Common myeloid progenitor, CD34-positive (primary cell): ENCODE measurements around the gene CCBE1.

Experiments
- CTCF ChIA-PET: fragments of 350-600 bp; sonication (Branson Sonifier 250); formaldehyde crosslinking; loops from one replicate; lab custom pipeline; 2021; ENCODE audit warnings: antibody characterized with exemption; lab: Charles Lee
- POLR2A ChIA-PET: fragments of 350-600 bp; sonication (Branson Sonifier 250); formaldehyde crosslinking; loops from one replicate; lab custom pipeline; 2021; ENCODE audit warnings: antibody characterized with exemption; lab: Charles Lee
- DNase-seq, 3 donors: peaks; one replicate each; pipeline versions ENCODE4 v3.0.0 to v3.0.0-alpha.2; 2013
- H3K27ac ChIP-seq, 2 experiments: 1 replicate in 1 of 2; 2 replicates in 1 of 2; pipeline ENCODE4 v1.7.0; 2013; ENCODE audit warnings: inconsistent platforms in 2 of 2, low read length in 2 of 2, mild to moderate bottlenecking in 2 of 2, low read depth in 1 of 2, moderate library complexity in 1 of 2; ENCODE audit not compliant: severe bottlenecking in 2 of 2, insufficient read depth in 1 of 2, poor library complexity in 1 of 2
- H3K27me3 ChIP-seq, 5 experiments: replicated peaks in 2 of 5; 1 replicate in 3 of 5; 2 replicates in 2 of 5; pipeline versions ENCODE4 v1.6.1 to v1.7.0; 2013; ENCODE audit warnings: low read length in 4 of 5, mild to moderate bottlenecking in 2 of 5, moderate library complexity in 2 of 5, inconsistent platforms in 1 of 5; ENCODE audit not compliant: insufficient read depth in 5 of 5, control insufficient read depth in 4 of 5
- H3K36me3 ChIP-seq, 4 experiments: 1 replicate in 2 of 4; 2 replicates in 2 of 4; pipeline versions ENCODE4 v1.6.1 to v1.7.0; 2013; ENCODE audit warnings: low read length in 3 of 4, control low read depth in 1 of 4, mild to moderate bottlenecking in 1 of 4; ENCODE audit not compliant: control insufficient read depth in 4 of 4, insufficient read depth in 4 of 4
- H3K4me1 ChIP-seq, 4 experiments: 1 replicate in 3 of 4; 2 replicates in 1 of 4; pipeline versions ENCODE4 v1.6.1 to v1.7.1; 2013; ENCODE audit warnings: low read length in 3 of 4, mild to moderate bottlenecking in 3 of 4, control low read depth in 1 of 4, inconsistent platforms in 1 of 4, moderate library complexity in 1 of 4; ENCODE audit not compliant: control insufficient read depth in 4 of 4, insufficient read depth in 4 of 4; ENCODE audit errors: control extremely low read depth in 1 of 4
- H3K4me3 ChIP-seq, 7 experiments: 1 replicate in 4 of 7; 2 replicates in 3 of 7; pipeline versions ENCODE4 v1.5.1 to v1.7.0; 2013; ENCODE audit warnings: mild to moderate bottlenecking in 7 of 7, low read length in 6 of 7, moderate library complexity in 6 of 7, inconsistent platforms in 2 of 7, low read depth in 2 of 7, control low read depth in 1 of 7; ENCODE audit not compliant: insufficient read depth in 4 of 7, control insufficient read depth in 1 of 7; ENCODE audit errors: extremely low read depth in 1 of 7
- H3K9me3 ChIP-seq, 5 experiments: 1 replicate in 4 of 5; 2 replicates in 1 of 5; pipeline versions ENCODE4 v1.6.1 to v1.7.1; 2013; ENCODE audit warnings: low read length in 4 of 5, mild to moderate bottlenecking in 2 of 5, inconsistent platforms in 1 of 5, low read depth in 1 of 5, moderate library complexity in 1 of 5; ENCODE audit not compliant: control insufficient read depth in 4 of 5, insufficient read depth in 2 of 5; ENCODE audit errors: control extremely low read depth in 1 of 5
- WGBS: methylation state at CpG from one replicate; pipeline ENCODE4 v1.1.5; 2013; ENCODE audit not compliant: insufficient coverage; 5-methylcytosine and 5-hydroxymethylcytosine counted together

The CCBE1 gene

DNA sequence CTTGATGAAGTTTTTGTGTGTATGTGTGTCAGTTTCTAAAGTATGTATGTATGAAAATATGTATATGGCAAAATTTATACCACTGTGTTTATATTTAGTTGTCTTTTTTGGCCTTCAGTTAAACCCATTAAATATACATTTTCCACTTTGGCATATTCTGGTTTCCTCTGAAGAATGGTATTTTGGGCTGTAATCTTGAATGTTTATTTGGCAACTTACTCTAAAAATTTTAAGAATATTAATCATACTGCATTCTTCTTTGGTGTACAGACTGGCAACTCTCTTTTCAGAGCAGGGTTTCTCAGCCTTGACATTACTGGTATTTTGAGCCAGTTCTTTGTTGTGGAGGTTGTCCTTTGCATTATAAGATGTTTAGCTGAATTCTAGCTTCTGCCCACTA, 27.9 kb upstream of the CCBE1 start:
- peaks cover 0 to 1% (median 0%) of the 10 kb centered on the region in 5 experiments for H3K9me3 ChIP-seq
- DNase-seq: no peak
- no peaks in the 10 kb centered on the region for H3K36me3 ChIP-seq
- no peak overlapping the region for H3K4me3 ChIP-seq
- no peak overlapping the region for H3K27ac ChIP-seq
- POLR2A ChIA-PET: no interaction called here
- H3K4me1 ChIP-seq: no peaks in the 10 kb centered on the region
- CTCF ChIA-PET: no interaction called here
- H3K27me3 ChIP-seq: peaks cover 0 to 4% (median 0%) of the 10 kb centered on the region in 5 experiments

DNA sequence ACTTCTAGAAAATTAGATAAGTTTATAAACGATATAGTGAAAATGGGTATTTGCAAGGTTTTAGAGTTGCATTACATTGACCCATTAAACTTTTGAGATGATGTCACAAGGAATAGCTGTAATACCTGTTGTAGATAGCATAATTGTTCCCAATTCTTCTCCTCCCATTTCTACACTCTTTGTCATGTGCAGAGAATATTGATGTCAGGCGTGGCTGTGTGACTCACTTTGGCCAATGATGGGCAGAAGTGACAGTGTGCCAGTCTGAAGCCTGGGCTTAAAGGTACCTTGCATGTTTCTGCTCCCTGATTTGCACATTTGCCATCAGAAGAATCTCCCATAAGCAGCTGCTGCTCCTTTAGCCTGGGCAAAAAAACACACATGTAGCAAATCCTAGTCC, 26.9 kb upstream of the CCBE1 start:
- no peak overlapping the region for H3K4me3 ChIP-seq
- peaks cover 0 to 1% (median 0%) of the 10 kb centered on the region in 5 experiments for H3K9me3 ChIP-seq
- WGBS: 100% methylated on average over 1 of the region's 2 CpGs
- no peaks in the 10 kb centered on the region for H3K4me1 ChIP-seq
- ChIA-PET POLR2A (no interaction called here), CTCF (no interaction called here)
- peaks cover 0 to 5% (median 2%) of the 10 kb centered on the region in 5 experiments for H3K27me3 ChIP-seq
- no peak overlapping the region for H3K27ac ChIP-seq
- DNase-seq: no peak
- H3K36me3 ChIP-seq: no peaks in the 10 kb centered on the region

DNA sequence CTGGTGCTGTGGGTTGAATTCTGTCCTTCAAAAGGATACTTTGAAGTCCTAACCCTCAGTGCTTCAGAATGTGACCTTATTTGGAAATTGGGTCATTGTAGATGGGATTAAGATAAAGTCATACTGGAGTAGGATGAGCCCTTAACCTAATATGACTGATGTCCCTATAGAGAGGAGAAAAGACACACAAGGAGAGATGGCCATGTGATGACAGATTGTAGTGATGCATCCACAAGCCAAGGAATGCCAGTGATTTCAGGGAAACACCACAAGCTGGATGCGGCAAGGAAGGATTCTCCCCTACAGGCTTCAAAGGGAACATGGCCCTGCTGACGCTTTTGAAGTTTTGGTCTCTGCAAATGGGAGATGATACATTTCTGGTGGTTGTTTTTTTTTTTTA, 24.7 kb upstream of the CCBE1 start:
- no peaks in the 10 kb centered on the region for H3K36me3 ChIP-seq
- DNase-seq: no peak
- H3K4me1 ChIP-seq: no peaks in the 10 kb centered on the region
- WGBS: 92% methylated on average over 1 of the region's 2 CpGs
- H3K27ac ChIP-seq: no peak overlapping the region
- ChIA-PET CTCF (no interaction called here), POLR2A (no interaction called here)
- no peak overlapping the region for H3K4me3 ChIP-seq
- H3K9me3 ChIP-seq: peaks cover 0 to 1% (median 0%) of the 10 kb centered on the region in 5 experiments
- H3K27me3 ChIP-seq: peaks cover 0 to 16% (median 2%) of the 10 kb centered on the region in 5 experiments

DNA sequence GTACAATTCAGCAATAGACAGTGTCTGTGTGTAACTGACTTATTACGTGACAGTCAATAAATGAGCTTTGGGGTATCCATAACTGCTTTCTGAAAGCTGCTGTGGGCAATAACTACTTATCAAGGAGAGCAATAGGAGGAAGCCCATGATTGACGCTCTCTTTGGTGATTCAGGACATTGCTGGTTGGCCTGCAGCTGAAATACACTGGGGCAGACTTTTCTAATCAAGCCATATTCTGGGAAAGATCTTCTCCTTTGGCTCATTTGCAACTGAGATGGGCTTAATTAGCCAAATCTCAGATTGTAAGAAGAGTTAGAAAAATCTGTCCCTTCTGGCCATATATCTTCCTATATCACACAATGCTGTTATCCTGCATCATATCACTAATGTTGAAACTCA, 24.0 kb upstream of the CCBE1 start:
- H3K9me3 ChIP-seq: peaks cover 0 to 1% (median 0%) of the 10 kb centered on the region in 5 experiments
- ChIA-PET CTCF (no interaction called here), POLR2A (no interaction called here)
- H3K4me1 ChIP-seq: no peaks in the 10 kb centered on the region
- H3K4me3 ChIP-seq: no peak overlapping the region
- DNase-seq: no peak
- H3K27ac ChIP-seq: no peak overlapping the region
- H3K36me3 ChIP-seq: no peaks in the 10 kb centered on the region
- peaks cover 0 to 16% (median 2%) of the 10 kb centered on the region in 5 experiments for H3K27me3 ChIP-seq
- 100% methylated on average over 2 of the region's 2 CpGs for WGBS

DNA sequence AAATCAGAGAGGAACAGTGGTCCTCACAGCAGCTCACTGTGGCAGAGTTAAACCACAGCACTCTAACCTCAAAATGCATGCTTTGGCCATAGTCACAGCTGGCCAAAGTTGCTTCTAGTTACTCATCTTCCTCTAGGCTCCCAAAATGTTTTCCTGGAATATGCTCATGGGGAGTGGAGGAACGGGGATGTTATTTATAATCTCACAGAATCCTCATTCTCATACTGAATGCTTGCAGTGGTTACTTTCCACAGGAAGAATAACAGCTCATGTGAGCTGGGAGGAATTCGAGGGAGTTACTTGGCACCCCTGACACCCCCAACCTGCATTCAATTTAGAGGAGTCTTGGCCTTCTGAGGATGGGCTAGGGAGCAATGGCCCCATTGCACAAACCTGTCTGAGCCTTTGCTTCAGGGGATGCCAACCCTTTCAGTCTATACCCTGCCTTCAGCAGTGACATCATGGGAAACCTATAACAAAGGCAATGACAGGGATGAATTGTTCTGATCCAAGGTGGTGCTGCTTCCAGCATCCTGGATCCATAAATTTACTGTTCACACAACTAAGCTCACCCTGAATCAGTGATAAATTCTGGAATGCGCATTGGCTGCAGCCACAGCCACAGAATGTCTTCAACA, 22.4 kb upstream of the CCBE1 start:
- Histone ChIP-seq H3K4me1 (no peaks in the 10 kb centered on the region), H3K4me3 (no peak overlapping the region), H3K36me3 (no peaks in the 10 kb centered on the region), H3K9me3 (peaks cover 0 to 1% (median 0%) of the 10 kb centered on the region in 5 experiments), H3K27me3 (peaks cover 0 to 16% (median 2%) of the 10 kb centered on the region in 5 experiments), H3K27ac (no peak overlapping the region)
- ChIA-PET POLR2A (no interaction called here), CTCF (no interaction called here)
- no peak for DNase-seq
- 71% methylated on average over 1 of the region's 3 CpGs for WGBS

DNA sequence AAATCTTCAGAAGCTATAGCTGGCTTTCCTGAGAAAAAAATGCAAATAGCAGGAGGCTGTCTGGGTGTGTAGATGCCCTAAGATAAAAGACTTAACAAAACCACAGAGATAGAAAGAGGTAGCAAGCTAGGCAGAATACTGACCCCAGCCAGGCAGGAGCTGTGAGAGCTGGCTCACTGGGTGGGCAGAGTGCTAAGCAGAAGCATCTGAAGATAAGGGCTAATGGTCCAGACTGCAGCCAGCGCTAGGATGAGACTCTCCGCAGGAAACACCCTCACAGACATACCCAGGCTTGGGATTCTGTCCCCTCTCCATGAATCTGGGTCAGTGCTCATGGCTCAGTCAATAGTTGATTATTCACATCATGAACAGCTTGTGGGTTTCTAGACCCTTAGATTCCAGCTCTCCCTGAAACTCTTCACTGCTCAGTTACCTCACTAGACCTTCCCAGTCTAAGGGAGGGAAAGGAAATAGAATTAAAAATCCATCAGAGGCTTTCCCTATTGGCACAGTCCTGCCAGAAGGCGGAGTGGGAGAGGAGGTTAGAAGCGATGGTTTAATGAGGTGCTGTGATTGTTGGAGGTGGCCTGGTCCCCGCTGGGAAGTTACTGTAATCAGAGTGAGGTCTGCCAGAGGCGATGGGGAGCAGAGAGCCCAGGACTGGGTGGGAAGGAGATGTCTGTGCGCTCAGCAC, 21.4 kb upstream of the CCBE1 start:
- Histone ChIP-seq H3K4me3 (no peak overlapping the region), H3K36me3 (no peaks in the 10 kb centered on the region), H3K27ac (no peak overlapping the region), H3K27me3 (peaks cover 0 to 16% (median 2%) of the 10 kb centered on the region in 5 experiments), H3K4me1 (no peaks in the 10 kb centered on the region), H3K9me3 (no peaks in the 10 kb centered on the region)
- no peak for DNase-seq
- 41% methylated on average over 7 of the region's 7 CpGs for WGBS
- CTCF ChIA-PET: interaction anchor here (1.5 kb wide), 1 partner anchor 21 kb away, joined by 3 read pairs; the partner anchor contains the start of gene CCBE1
- POLR2A ChIA-PET: no interaction called here

DNA sequence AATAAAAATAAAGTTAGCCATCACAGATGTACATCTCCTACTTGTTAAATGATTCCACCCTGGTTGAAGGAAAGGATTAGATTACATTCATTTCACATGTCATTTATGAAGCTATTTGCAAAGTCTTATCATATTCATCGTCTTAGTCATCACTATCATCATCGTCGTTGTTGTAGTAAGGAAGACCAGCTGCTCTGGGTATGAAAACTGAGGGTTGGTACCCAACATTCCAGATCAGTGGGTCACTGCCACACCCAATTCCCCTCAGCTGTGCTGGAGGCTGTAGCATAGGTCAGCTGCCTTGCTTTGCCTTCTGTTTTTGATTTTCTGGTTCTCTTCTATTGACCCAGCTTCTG, 20.9 kb upstream of the CCBE1 start:
- Histone ChIP-seq H3K4me3 (no peak overlapping the region), H3K27me3 (peaks cover 0 to 16% (median 2%) of the 10 kb centered on the region in 5 experiments), H3K4me1 (no peaks in the 10 kb centered on the region), H3K9me3 (no peaks in the 10 kb centered on the region), H3K27ac (no peak overlapping the region), H3K36me3 (no peaks in the 10 kb centered on the region)
- DNase-seq: no peak
- 95% methylated on average over 3 of the region's 3 CpGs for WGBS
- CTCF ChIA-PET: interaction anchor here (1.5 kb wide), 1 partner anchor 21 kb away, joined by 3 read pairs; the partner anchor contains the start of gene CCBE1
- POLR2A ChIA-PET: no interaction called here
